ENCODE measurements around the gene PYDC1. TPM values are rescaled to one million over a fixed set of nuclear protein-coding genes. Genes with fewer than 3 reads are reported as not detected.

Gene PYDC1
- total and polyA plus RNA-seq, 2 of the 8 experiments (the other 6 are each of a cell fraction or from before 2014, with no cell fraction given), result 3.5 to 11.1 TPM

DNA sequence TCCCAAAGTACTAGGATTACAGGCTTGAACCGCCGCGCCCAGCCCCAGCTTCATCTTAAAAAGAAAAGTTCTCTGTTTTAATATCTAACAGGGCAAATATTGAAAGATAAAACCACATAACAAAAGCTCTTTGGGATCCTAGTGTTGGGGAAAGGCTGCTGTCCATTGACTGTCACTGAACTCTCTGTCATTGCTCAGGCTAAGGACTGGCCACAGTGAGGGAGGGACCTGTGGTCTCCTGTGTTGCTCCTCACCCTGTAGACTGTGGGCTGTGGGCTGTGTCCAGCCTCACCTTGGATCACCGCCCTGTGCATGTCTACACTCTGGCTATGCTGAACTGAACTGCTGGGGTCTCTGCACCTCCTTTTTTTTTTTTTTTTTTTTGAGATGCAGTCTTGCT lies 11.3 kb upstream of the PYDC1 start:
- Histone ChIP-seq H2AFZ (ENCODE audit: low read length) (no peak overlapping the region), H3K4me2 (ENCODE audit: insufficient read depth in 1 of 2, low read depth in 2 of 2, low read length in 2 of 2) (no peak overlapping the region), H3K56ac (replicated peaks; ENCODE audit: insufficient read length, low read depth, low read length) (no peak overlapping the region), H3K79me2 (ENCODE audit: control insufficient read depth in 1 of 2, insufficient read depth in 2 of 2, low read length in 2 of 2) (no peaks in the 10 kb centered on the region), H4K20me1 (replicated peaks in 1 of 2; ENCODE audit: control insufficient read depth in 1 of 2, insufficient read depth in 2 of 2, low read length in 2 of 2) (no peaks in the 10 kb centered on the region), H3K9me3 (ENCODE audit: insufficient read depth in 2 of 2, low read depth in 1 of 2, low read length in 1 of 2) (peaks cover 0 to 12% of the 10 kb centered on the region in 2 experiments; a peak in 1 of 4 replicates), H3K23ac (ENCODE audit: insufficient read length) (no peak overlapping the region), H3K36me3 (ENCODE audit: control insufficient read depth in 2 of 4, insufficient read depth in 4 of 4, low read length in 3 of 4) (no peaks in the 10 kb centered on the region), H3K4me1 (replicated peaks in 1 of 4; ENCODE audit: control insufficient read depth in 3 of 4, insufficient read depth in 4 of 4, low read length in 3 of 4) (no peaks in the 10 kb centered on the region), H4K8ac (ENCODE audit: extremely low read depth, insufficient read depth, low read length) (no peak overlapping the region), H3K9ac (replicated peaks in 1 of 4; ENCODE audit: extremely low read depth in 1 of 4, low read depth in 3 of 4, low read length in 3 of 4) (no peak overlapping the region), H2BK15ac (ENCODE audit: low read length) (no peak overlapping the region), H3K4ac (replicated peaks; ENCODE audit: insufficient read length, low read depth, low read length) (no peak overlapping the region), H3K4me3 (ENCODE audit: extremely low read depth in 1 of 4, insufficient read depth in 2 of 4, low read depth in 3 of 4, low read length in 4 of 4) (no peak overlapping the region), H2BK12ac (ENCODE audit: low read depth, low read length) (no peak overlapping the region), H2BK120ac (replicated peaks; ENCODE audit: low read depth, low read length) (no peak overlapping the region), H2AK5ac (ENCODE audit: low read depth, low read length) (no peak overlapping the region), H3K18ac (ENCODE audit: extremely low read depth, low read length) (no peak overlapping the region), H3K14ac (ENCODE audit: insufficient read length) (no peak overlapping the region), H3K23me2 (ENCODE audit: low read depth, low read length) (no peaks in the 10 kb centered on the region), H3K27me3 (replicated peaks in 1 of 4; ENCODE audit: control insufficient read depth in 3 of 4, extremely low read depth in 1 of 4, insufficient read depth in 3 of 4, low read length in 3 of 4) (no peaks in the 10 kb centered on the region), H4K91ac (replicated peaks; ENCODE audit: insufficient read length, low read length) (no peak overlapping the region), H3K79me1 (ENCODE audit: low read depth, low read length) (no peaks in the 10 kb centered on the region), H2BK5ac (ENCODE audit: low read depth, low read length) (no peak overlapping the region), H4K5ac (ENCODE audit: insufficient read length, low read depth, low read length) (no peak overlapping the region), H2BK20ac (ENCODE audit: low read length) (no peak overlapping the region), H3K27ac (ENCODE audit: low read depth, low read length) (no peak overlapping the region)
- FAIRE-seq, result no peak
- ChIA-PET CTCF (ENCODE audit: partially characterized antibody) (no interaction called here), POLR2A (ENCODE audit: partially characterized antibody) (interaction anchor here (0.7 to 1.9 kb wide), 7 partner anchors 12 to 48 kb away, joined by 3 to 9 read pairs (median 3); partner anchors contain the start of gene PYDC1)
- DNase-seq (ENCODE audit: low read depth in 1 of 2, low spot score in 2 of 2), result no peak
- WGBS, 2 experiments (ENCODE audit: extremely low coverage in 1 of 2, insufficient coverage in 1 of 2, insufficient read length in 1 of 2, insufficient replicate concordance in 2 of 2, low coverage in 1 of 2, low lambda C conversion rate in 2 of 2, missing lambda C conversion rate in 1 of 2), result 88% methylated on average over 4 of the region's 4 CpGs; no CpG with 5 or more reads in 1 of the 2 experiments

Data from H1 (cell line).